A549 (cell line): ENCODE data around the gene ASB16.

ENCODE experiments used
- CBX2 ChIP-seq: fragments of 200-600 bp; sonication (generic); IDR thresholded peaks from 2 replicates; pipeline ENCODE4 v1.6.1; 2016; ENCODE audit warnings: low read depth, mild to moderate bottlenecking, borderline replicate concordance
- CBX8 ChIP-seq: fragments of 200-600 bp; sonication (generic); IDR thresholded peaks from 2 replicates; pipeline ENCODE4 v1.6.1; 2016
- EP300 ChIP-seq, 2 experiments: fragments of >200 bp; sonication (Bioruptor Twin); formaldehyde crosslinking; IDR thresholded peaks; 2 replicates in 1 of 2; 3 replicates in 1 of 2; pipeline ENCODE4 v1.6.1; 2016 to 2017
- JUN ChIP-seq, 2 experiments: fragments of >200 bp; sonication (Bioruptor Twin); formaldehyde crosslinking; IDR thresholded peaks; 2 replicates in 1 of 2; 3 replicates in 1 of 2; pipeline ENCODE4 v1.6.1; 2016 to 2017
- MYC ChIP-seq: IDR thresholded peaks from 2 replicates; pipeline ENCODE4 v1.6.1; 2012; ENCODE audit warnings: mild to moderate bottlenecking, inconsistent platforms, low read length, improper control_type of control experiment, borderline replicate concordance
- RARB ChIP-seq: fragments of 250-450 bp; sonication (Bioruptor Pico); IDR thresholded peaks from 2 replicates; pipeline ENCODE4 v1.8.0; 2021; ENCODE audit warnings: mild to moderate bottlenecking, moderate library complexity
- RFX5 ChIP-seq: fragments of 450-650 bp; IDR thresholded peaks from 2 replicates; pipeline ENCODE4 v1.7.1; 2014; ENCODE audit warnings: antibody characterized with exemption, mild to moderate bottlenecking, moderate library complexity
- ZFP36 ChIP-seq: fragments of 450-650 bp; IDR thresholded peaks from 2 replicates; pipeline ENCODE4 v1.6.1; 2014; ENCODE audit warnings: borderline replicate concordance; ENCODE audit not compliant: partially characterized antibody
- TF ChIP-seq, protein P1 (sequence below): fragments of >200 bp; sonication (Bioruptor Twin); formaldehyde crosslinking; IDR thresholded peaks from 3 replicates; pipeline ENCODE4 v1.5.1; 2016
- TF ChIP-seq, protein P2 (sequence below): fragments of 200-600 bp; sonication (generic); IDR thresholded peaks from 2 replicates; pipeline ENCODE4 v1.6.1; 2016; ENCODE audit warnings: antibody characterized with exemption, mild to moderate bottlenecking, moderate library complexity

DNA sequence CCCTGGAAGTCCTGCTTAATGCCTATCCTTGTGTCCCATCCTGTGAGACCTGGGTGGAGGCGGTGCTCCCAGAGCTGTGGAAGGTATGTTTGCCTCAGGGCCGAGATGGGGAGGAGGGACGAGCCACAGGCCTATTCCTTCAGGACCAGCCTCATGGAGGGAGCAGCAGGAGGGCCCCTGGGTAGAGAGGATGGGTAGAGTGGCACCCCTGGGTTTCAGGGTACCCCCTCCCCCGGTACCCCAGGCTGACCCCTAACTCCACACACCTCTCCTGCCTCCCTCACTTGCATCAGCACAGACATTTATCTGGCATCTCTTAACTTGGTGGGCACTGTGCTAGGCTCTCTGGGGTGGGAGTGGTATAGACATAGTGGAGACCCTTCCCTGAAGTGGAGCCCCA lies 7.1 kb downstream of the ASB16 start:
- no peak for TF ChIP-seq RARB
- TF ChIP-seq, protein P1, sequence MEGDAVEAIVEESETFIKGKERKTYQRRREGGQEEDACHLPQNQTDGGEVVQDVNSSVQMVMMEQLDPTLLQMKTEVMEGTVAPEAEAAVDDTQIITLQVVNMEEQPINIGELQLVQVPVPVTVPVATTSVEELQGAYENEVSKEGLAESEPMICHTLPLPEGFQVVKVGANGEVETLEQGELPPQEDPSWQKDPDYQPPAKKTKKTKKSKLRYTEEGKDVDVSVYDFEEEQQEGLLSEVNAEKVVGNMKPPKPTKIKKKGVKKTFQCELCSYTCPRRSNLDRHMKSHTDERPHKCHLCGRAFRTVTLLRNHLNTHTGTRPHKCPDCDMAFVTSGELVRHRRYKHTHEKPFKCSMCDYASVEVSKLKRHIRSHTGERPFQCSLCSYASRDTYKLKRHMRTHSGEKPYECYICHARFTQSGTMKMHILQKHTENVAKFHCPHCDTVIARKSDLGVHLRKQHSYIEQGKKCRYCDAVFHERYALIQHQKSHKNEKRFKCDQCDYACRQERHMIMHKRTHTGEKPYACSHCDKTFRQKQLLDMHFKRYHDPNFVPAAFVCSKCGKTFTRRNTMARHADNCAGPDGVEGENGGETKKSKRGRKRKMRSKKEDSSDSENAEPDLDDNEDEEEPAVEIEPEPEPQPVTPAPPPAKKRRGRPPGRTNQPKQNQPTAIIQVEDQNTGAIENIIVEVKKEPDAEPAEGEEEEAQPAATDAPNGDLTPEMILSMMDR = no peak
- TF ChIP-seq RFX5 = no peak
- no peak for TF ChIP-seq CBX8
- no peak for TF ChIP-seq CBX2
- no peak for TF ChIP-seq JUN (IDR thresholded peaks at IDR 0.05)
- TF ChIP-seq, protein P2, sequence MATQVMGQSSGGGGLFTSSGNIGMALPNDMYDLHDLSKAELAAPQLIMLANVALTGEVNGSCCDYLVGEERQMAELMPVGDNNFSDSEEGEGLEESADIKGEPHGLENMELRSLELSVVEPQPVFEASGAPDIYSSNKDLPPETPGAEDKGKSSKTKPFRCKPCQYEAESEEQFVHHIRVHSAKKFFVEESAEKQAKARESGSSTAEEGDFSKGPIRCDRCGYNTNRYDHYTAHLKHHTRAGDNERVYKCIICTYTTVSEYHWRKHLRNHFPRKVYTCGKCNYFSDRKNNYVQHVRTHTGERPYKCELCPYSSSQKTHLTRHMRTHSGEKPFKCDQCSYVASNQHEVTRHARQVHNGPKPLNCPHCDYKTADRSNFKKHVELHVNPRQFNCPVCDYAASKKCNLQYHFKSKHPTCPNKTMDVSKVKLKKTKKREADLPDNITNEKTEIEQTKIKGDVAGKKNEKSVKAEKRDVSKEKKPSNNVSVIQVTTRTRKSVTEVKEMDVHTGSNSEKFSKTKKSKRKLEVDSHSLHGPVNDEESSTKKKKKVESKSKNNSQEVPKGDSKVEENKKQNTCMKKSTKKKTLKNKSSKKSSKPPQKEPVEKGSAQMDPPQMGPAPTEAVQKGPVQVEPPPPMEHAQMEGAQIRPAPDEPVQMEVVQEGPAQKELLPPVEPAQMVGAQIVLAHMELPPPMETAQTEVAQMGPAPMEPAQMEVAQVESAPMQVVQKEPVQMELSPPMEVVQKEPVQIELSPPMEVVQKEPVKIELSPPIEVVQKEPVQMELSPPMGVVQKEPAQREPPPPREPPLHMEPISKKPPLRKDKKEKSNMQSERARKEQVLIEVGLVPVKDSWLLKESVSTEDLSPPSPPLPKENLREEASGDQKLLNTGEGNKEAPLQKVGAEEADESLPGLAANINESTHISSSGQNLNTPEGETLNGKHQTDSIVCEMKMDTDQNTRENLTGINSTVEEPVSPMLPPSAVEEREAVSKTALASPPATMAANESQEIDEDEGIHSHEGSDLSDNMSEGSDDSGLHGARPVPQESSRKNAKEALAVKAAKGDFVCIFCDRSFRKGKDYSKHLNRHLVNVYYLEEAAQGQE = no peak
- TF ChIP-seq MYC = no peak
- no peak for TF ChIP-seq ZFP36
- TF ChIP-seq EP300 (IDR thresholded peaks at IDR 0.05) = no peak
